IMR-90 (cell line): ENCODE measurements around the gene AFF2. TPM values are rescaled to one million over a fixed set of nuclear protein-coding genes. Genes with fewer than 3 reads are reported as not detected.

Experiments
- ATAC-seq: fragments of 200-7000 bp; cut with Tn5 transposase; 2 replicates; pipeline ENCODE4 v1.9.1; 2020; ENCODE audit warnings: low read depth, mild to moderate bottlenecking, moderate library complexity
- BruUV-seq: library from RNA; stranded (reverse); fragments of 400-500 nt; replicated peaks from 2 replicates; lab custom pipeline; 2021; lab: Mats Ljungman, UMichigan
- CTCF ChIA-PET: fragments of 300-600 bp; formaldehyde crosslinking; extraction: SDS; loops from one replicate; lab custom pipeline; 2021; ENCODE audit warnings: antibody characterized with exemption; lab: Yijun Ruan, JAX
- POLR2A ChIA-PET: fragments of 300-600 bp; sonication (Branson Sonifier 250); formaldehyde crosslinking; loops from one replicate; lab custom pipeline; 2022; ENCODE audit warnings: antibody characterized with exemption; ENCODE audit not compliant: unreplicated experiment; lab: Charles Lee
- DNase-seq: peaks from one replicate; pipeline ENCODE4 v3.0.0; 2013
- H2AFZ ChIP-seq: replicated peaks from 2 replicates; pipeline ENCODE3; 2013; ENCODE audit warnings: low read length, mild to moderate bottlenecking; ENCODE audit not compliant: poor library complexity
- H2AK5ac ChIP-seq: 2 replicates; pipeline ENCODE4 v1.6.1; 2013; ENCODE audit warnings: low read depth, low read length, inconsistent platforms
- H2AK9ac ChIP-seq: replicated peaks from 2 replicates; pipeline ENCODE3; 2013; ENCODE audit warnings: mild to moderate bottlenecking, low read depth, low read length, moderate library complexity; ENCODE audit not compliant: poor library complexity
- H2BK120ac ChIP-seq: 2 replicates; pipeline ENCODE4 v1.6.1; 2013; ENCODE audit warnings: low read depth, low read length, inconsistent platforms
- H2BK15ac ChIP-seq: 3 replicates; pipeline ENCODE4 v1.6.1; 2013; ENCODE audit warnings: low read depth, low read length, inconsistent platforms
- H2BK20ac ChIP-seq: 2 replicates; pipeline ENCODE4 v1.6.1; 2013; ENCODE audit warnings: low read depth, mild to moderate bottlenecking, inconsistent platforms, low read length, moderate library complexity
- H2BK5ac ChIP-seq: 2 replicates; pipeline ENCODE4 v1.6.1; 2013; ENCODE audit warnings: mild to moderate bottlenecking, low read depth, low read length, inconsistent platforms; ENCODE audit not compliant: poor library complexity, severe bottlenecking
- H3K14ac ChIP-seq: replicated peaks from 2 replicates; pipeline ENCODE4 v1.6.1; 2013; ENCODE audit warnings: low read depth, low read length, inconsistent platforms
- H3K18ac ChIP-seq: 2 replicates; pipeline ENCODE4 v1.6.1; 2013; ENCODE audit warnings: low read depth, low read length, control low read depth
- H3K23ac ChIP-seq: 2 replicates; pipeline ENCODE4 v1.6.1; 2013; ENCODE audit warnings: low read depth, low read length, inconsistent platforms
- H3K27ac ChIP-seq: 2 replicates; pipeline ENCODE4 v1.5.1; 2013; ENCODE audit warnings: mild to moderate bottlenecking, control low read depth, low read length; ENCODE audit not compliant: insufficient read depth
- H3K27me3 ChIP-seq: 2 replicates; pipeline ENCODE4 v1.6.1; 2013; ENCODE audit warnings: low read length; ENCODE audit not compliant: control insufficient read depth, insufficient read depth
- H3K36me3 ChIP-seq: 2 replicates; pipeline ENCODE4 v1.6.1; 2013; ENCODE audit warnings: low read length, mixed read lengths; ENCODE audit not compliant: control insufficient read depth, insufficient read depth
- H3K4ac ChIP-seq: 2 replicates; pipeline ENCODE4 v1.6.1; 2013; ENCODE audit warnings: low read depth, low read length, inconsistent platforms
- H3K4me1 ChIP-seq: 2 replicates; pipeline ENCODE4 v1.6.1; 2013; ENCODE audit warnings: low read length, mixed read lengths; ENCODE audit not compliant: control insufficient read depth, insufficient read depth
- H3K4me2 ChIP-seq: 2 replicates; pipeline ENCODE4 v1.6.1; 2013; ENCODE audit warnings: low read depth, mild to moderate bottlenecking, control low read depth, low read length, moderate library complexity
- H3K4me3 ChIP-seq: 2 replicates; pipeline ENCODE4 v1.5.1; 2013; ENCODE audit warnings: low read depth, mild to moderate bottlenecking, control low read depth, low read length, moderate library complexity; ENCODE audit not compliant: insufficient read depth
- H3K56ac ChIP-seq: 2 replicates; pipeline ENCODE4 v1.6.1; 2013; ENCODE audit warnings: low read length, inconsistent platforms; ENCODE audit not compliant: insufficient read depth; ENCODE audit errors: extremely low read depth
- H3K79me1 ChIP-seq, 2 experiments: 2 replicates each; pipeline ENCODE4 v1.6.1; 2013; ENCODE audit warnings: low read length in 2 of 2, inconsistent platforms in 1 of 2, low read depth in 1 of 2
- H3K9ac ChIP-seq: 2 replicates; pipeline ENCODE4 v1.6.1; 2013; ENCODE audit warnings: low read depth, low read length, control low read depth
- H3K9me1 ChIP-seq: 2 replicates; pipeline ENCODE4 v1.6.1; 2013; ENCODE audit warnings: low read length, inconsistent platforms; ENCODE audit not compliant: insufficient read depth
- H3K9me3 ChIP-seq: 2 replicates; pipeline ENCODE4 v1.6.1; 2013; ENCODE audit warnings: low read length; ENCODE audit not compliant: control insufficient read depth, insufficient read depth
- H4K20me1 ChIP-seq: 2 replicates; pipeline ENCODE4 v1.6.1; 2013; ENCODE audit warnings: low read length, inconsistent platforms; ENCODE audit not compliant: insufficient read depth
- H4K5ac ChIP-seq: 2 replicates; pipeline ENCODE4 v1.6.1; 2013; ENCODE audit warnings: mild to moderate bottlenecking, low read depth, low read length, control low read depth
- H4K8ac ChIP-seq, 2 experiments: 2 replicates each; pipeline ENCODE4 v1.6.1; 2013; ENCODE audit warnings: low read depth in 2 of 2, low read length in 2 of 2, control low read depth in 1 of 2, inconsistent platforms in 1 of 2
- H4K91ac ChIP-seq: 2 replicates; pipeline ENCODE4 v1.6.1; 2013; ENCODE audit warnings: low read depth, low read length, inconsistent platforms; ENCODE audit not compliant: insufficient read depth
- BHLHE40 ChIP-seq: fragments of 150-350 bp; IDR thresholded peaks from 2 replicates; pipeline ENCODE4 v1.6.1; 2016; ENCODE audit warnings: mild to moderate bottlenecking, low read depth, low read length
- CEBPB ChIP-seq: IDR thresholded peaks from 2 replicates; pipeline ENCODE4 v1.6.1; 2012; ENCODE audit warnings: low read depth, low read length, improper control_type of control experiment
- CHD1 ChIP-seq: IDR thresholded peaks from 2 replicates; pipeline ENCODE4 v1.6.1; 2012; ENCODE audit warnings: low read depth, low read length, improper control_type of control experiment
- CTCF ChIP-seq: conservative IDR thresholded peaks from 2 replicates; pipeline ENCODE4 v1.5.1; 2012; ENCODE audit warnings: mild to moderate bottlenecking, low read depth, low read length, improper control_type of control experiment
- ELK1 ChIP-seq: fragments of 150-350 bp; IDR thresholded peaks from 2 replicates; pipeline ENCODE4 v1.6.1; 2016; ENCODE audit warnings: low read depth, mild to moderate bottlenecking, low read length, moderate library complexity, borderline replicate concordance
- FOS ChIP-seq: fragments of 150-350 bp; IDR thresholded peaks from 2 replicates; pipeline ENCODE4 v1.6.1; 2016; ENCODE audit warnings: low read depth, low read length
- MAFK ChIP-seq: IDR thresholded peaks from 2 replicates; pipeline ENCODE4 v1.6.1; 2012; ENCODE audit warnings: low read depth, low read length, improper control_type of control experiment
- MAZ ChIP-seq: IDR thresholded peaks from 2 replicates; pipeline ENCODE4 v1.6.1; 2012; ENCODE audit warnings: low read depth, mild to moderate bottlenecking, low read length, improper control_type of control experiment, moderate library complexity, borderline replicate concordance
- MXI1 ChIP-seq: IDR thresholded peaks from 2 replicates; pipeline ENCODE4 v1.6.1; 2012; ENCODE audit warnings: low read depth, mild to moderate bottlenecking, low read length, moderate library complexity, borderline replicate concordance
- POLR2A ChIP-seq: IDR thresholded peaks from 2 replicates; pipeline ENCODE4 v1.6.1; 2012; ENCODE audit warnings: mild to moderate bottlenecking, low read depth, low read length
- RAD21 ChIP-seq: IDR thresholded peaks from 2 replicates; pipeline ENCODE4 v1.6.1; 2012; ENCODE audit warnings: low read length, improper control_type of control experiment
- RCOR1 ChIP-seq: IDR thresholded peaks from 2 replicates; pipeline ENCODE4 v1.6.1; 2012; ENCODE audit warnings: mild to moderate bottlenecking, low read length, improper control_type of control experiment; ENCODE audit not compliant: insufficient replicate concordance
- RFX5 ChIP-seq: IDR thresholded peaks from 2 replicates; pipeline ENCODE4 v1.8.0; 2012; ENCODE audit warnings: low read depth, mild to moderate bottlenecking, low read length, moderate library complexity
- WGBS, 2 experiments: methylation state at CpG; one replicate each; pipeline versions ENCODE4 v1.1.5 to v1.1.7; 2013; ENCODE audit warnings: missing lambda C conversion rate in 2 of 2; ENCODE audit not compliant: insufficient read length in 1 of 2; ENCODE audit errors: extremely low coverage in 2 of 2; 5-methylcytosine and 5-hydroxymethylcytosine counted together
- dilution Hi-C: fragments of 300-500 bp; cut with HindIII; formaldehyde crosslinking; loops from one replicate; pipeline ENCODE4 v1.14.3; 2018; ENCODE audit warnings: low sequenced_read_pairs; ENCODE audit not compliant: unreplicated experiment
- in situ Hi-C: fragments of 300-500 bp; cut with MboI; formaldehyde crosslinking; loops from 3 replicates; pipeline ENCODE4 v1.14.3; 2019; ENCODE audit warnings: low sequenced_read_pairs, inconsistent platforms, mixed read lengths
- intact Hi-C: fragments of 100-400 bp; cut with micrococcal nuclease; formaldehyde crosslinking; loops from 2 replicates; pipeline ENCODE4 v1.10.0; 2022
- polyA plus RNA-seq, 3 experiments: library from polyadenylated mRNA; depleted of rRNA; stranded (reverse); fragments of >200 nt; gene quantifications; 2 replicates each; pipeline ENCODE4 v1.2.3, GENCODE V29; 2012; ENCODE audit warnings: low replicate concordance in 1 of 3
- total RNA-seq: library from RNA; depleted of rRNA; stranded (reverse); fragments of >200 nt; gene quantifications from 2 replicates; pipeline ENCODE4 v1.2.3, GENCODE V29; 2012

Gene AFF2
- total and polyA plus RNA-seq, 2 of the 4 experiments (the other 2 are of a cell fraction), result 0.15 to 0.72 TPM

GRCh38 chrX:148979786-148980185 is 479.4 kb downstream of the AFF2 start:
- ATAC-seq (no peak), DNase-seq (no peak)
- Histone ChIP-seq H3K27ac (no peak overlapping the region), H3K9me1 (no peaks in the 10 kb centered on the region; the same call in 1 of the 2 replicates), H2AK9ac (no peak overlapping the region), H3K27me3 (no peaks in the 10 kb centered on the region), H3K36me3 (no peaks in the 10 kb centered on the region), H3K4me2 (no peak overlapping the region), H2BK20ac (no peak overlapping the region), H3K9me3 (no peaks in the 10 kb centered on the region), H4K91ac (no peak overlapping the region), H3K4me3 (no peak overlapping the region), H2AFZ (no peak overlapping the region), H2BK5ac (no peak overlapping the region), H2AK5ac (no peak overlapping the region), H3K14ac (no peak overlapping the region), H3K79me1 (no peaks in the 10 kb centered on the region), H4K8ac (no peak overlapping the region), H3K56ac (no peak overlapping the region), H3K18ac (no peak overlapping the region), H4K20me1 (no peaks in the 10 kb centered on the region), H2BK15ac (no peak overlapping the region), H3K23ac (no peak overlapping the region), H2BK120ac (no peak overlapping the region), H3K9ac (no peak overlapping the region), H3K4ac (no peak overlapping the region), H4K5ac (no peak overlapping the region), H3K4me1 (no peaks in the 10 kb centered on the region)
- 71% methylated on average over 3 of the region's 4 CpGs; no CpG with 5 or more reads in 1 of the 2 experiments for WGBS, 2 experiments
- dilution Hi-C loops, result no loop called here
- BruUV-seq, result no TSS peak
- no peak for TF ChIP-seq CTCF
- TF ChIP-seq MAFK, result no peak
- no peak for TF ChIP-seq POLR2A
- TF ChIP-seq CHD1, result no peak
- no peak for TF ChIP-seq MXI1
- TF ChIP-seq CEBPB, result no peak
- TF ChIP-seq MAZ, result no peak
- TF ChIP-seq RAD21, result no peak
- TF ChIP-seq RFX5, result no peak
- TF ChIP-seq FOS, result no peak
- TF ChIP-seq ELK1, result no peak
- TF ChIP-seq BHLHE40, result no peak
- no peak for TF ChIP-seq RCOR1
- CTCF ChIA-PET, result no interaction called here
- in situ Hi-C loops, result no loop called here
- POLR2A ChIA-PET, result no interaction called here
- intact Hi-C loops, result no loop called here
